GM18517 (cell line): ENCODE measurements around the gene CTCFL.
A peak's percentile ranks its signal among the peaks of the same experiment; 100 is the strongest.
"Not testable (repeated sequence)": the region's sequence is repeated elsewhere in the genome, so short reads cannot be mapped to it uniquely, and the experiment has no call there.

Experiments used
- ATAC-seq: cut with Tn5 transposase; IDR thresholded peaks from one replicate; pipeline ENCODE4 v1.9.1; 2021; ENCODE audit warnings: mild to moderate bottlenecking, moderate library complexity; ENCODE audit not compliant: unreplicated experiment

CTCFL gene

GRCh38 chr20:57483287-57484050 is 41.5 kb downstream of the CTCFL start:
- ATAC-seq = no peak

GRCh38 chr20:57482796-57483195 is 42.1 kb downstream of the CTCFL start:
- ATAC-seq = no peak

GRCh38 chr20:57482148-57482547 is 42.8 kb downstream of the CTCFL start:
- ATAC-seq = no peak

- ATAC-seq = peak; percentile 35
These were observed 43.6 kb downstream of the CTCFL start for GRCh38 chr20:57481281-57481711.

- peak; percentile 67 for ATAC-seq
These were observed 44.3 kb downstream of the CTCFL start for GRCh38 chr20:57480444-57481160.

GRCh38 chr20:57479196-57479595 is 45.7 kb downstream of the CTCFL start:
- ATAC-seq = no peak

- ATAC-seq = no peak
These were observed 46.8 kb downstream of the CTCFL start for GRCh38 chr20:57478176-57478575.

GRCh38 chr20:57476641-57477461 is 48.1 kb downstream of the CTCFL start:
- no peak for ATAC-seq

- ATAC-seq = no peak
These were observed 48.8 kb downstream of the CTCFL start for GRCh38 chr20:57476084-57476526.

GRCh38 chr20:57475388-57476083 is 49.4 kb downstream of the CTCFL start:
- ATAC-seq = no peak

GRCh38 chr20:57474816-57475215 is 50.1 kb downstream of the CTCFL start:
- no peak for ATAC-seq

GRCh38 chr20:57474205-57474604 is 50.7 kb downstream of the CTCFL start:
- ATAC-seq = no peak

GRCh38 chr20:57473246-57474048 is 51.5 kb downstream of the CTCFL start:
- no peak for ATAC-seq

GRCh38 chr20:57472474-57472873 is 52.5 kb downstream of the CTCFL start:
- not testable (repeated sequence) for ATAC-seq

GRCh38 chr20:57471496-57472372 is 53.2 kb downstream of the CTCFL start:
- no peak for ATAC-seq

- ATAC-seq = no peak
These were observed 54.1 kb downstream of the CTCFL start for GRCh38 chr20:57470666-57471495.

GRCh38 chr20:57470212-57470522 is 54.8 kb downstream of the CTCFL start:
- no peak for ATAC-seq
